Colon (tissue), 2 donors: Measurements from ENCODE around the gene EEF2K.
"Not testable (repeated sequence)": the region's sequence is repeated elsewhere in the genome, so short reads cannot be mapped to it uniquely, and the experiment has no call there.

ENCODE experiments used
- FAIRE-seq: peaks from 2 replicates; lab custom pipeline; 2012; peaks lifted over from hg19 to GRCh38; lab: Jason Lieb, UNC
- donor health status: control.
- donor health status: control.

The EEF2K gene

GRCh38 chr16:22213236-22213635 is 7.2 kb downstream of the EEF2K start:
- no peak for FAIRE-seq

DNA sequence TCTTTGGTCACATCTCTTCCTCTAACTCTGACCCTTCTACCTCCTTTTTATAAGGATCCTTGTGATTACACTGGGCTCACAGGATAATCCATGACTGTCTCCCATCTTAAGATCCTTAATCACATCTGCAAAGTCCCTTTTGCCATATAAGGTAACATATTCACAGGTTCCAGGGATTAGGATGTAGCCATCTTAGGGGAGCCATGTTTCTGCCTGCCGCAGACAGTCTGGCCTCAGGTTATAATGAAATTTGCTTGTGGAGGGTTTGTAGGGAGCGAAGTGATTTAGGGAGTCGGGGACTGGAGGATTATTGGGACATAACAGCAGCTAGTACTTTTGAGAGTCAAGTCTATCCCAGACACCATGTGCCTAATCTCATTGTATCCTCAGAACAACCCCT is 7.7 kb downstream of the EEF2K start:
- FAIRE-seq: no peak

DNA sequence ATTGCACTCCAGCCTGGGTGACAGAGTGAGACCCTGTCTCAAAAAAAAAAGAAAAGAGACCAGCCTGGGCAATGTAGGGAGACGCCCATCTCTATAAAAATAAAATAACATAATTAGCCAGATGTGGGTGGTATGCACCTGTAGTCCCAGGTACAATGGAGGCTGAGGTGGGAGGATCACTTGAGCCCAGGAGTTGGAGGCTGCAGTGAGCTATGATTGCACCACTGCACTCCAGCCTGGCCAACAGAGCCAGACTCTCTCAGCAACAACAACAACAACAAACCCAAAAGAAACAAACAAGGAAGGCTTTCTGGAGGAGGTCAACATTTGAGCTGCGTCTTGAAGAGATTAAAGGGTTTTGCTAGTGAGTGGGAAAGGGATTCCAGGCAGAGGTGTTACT is 8.3 kb downstream of the EEF2K start:
- FAIRE-seq: no peak

DNA sequence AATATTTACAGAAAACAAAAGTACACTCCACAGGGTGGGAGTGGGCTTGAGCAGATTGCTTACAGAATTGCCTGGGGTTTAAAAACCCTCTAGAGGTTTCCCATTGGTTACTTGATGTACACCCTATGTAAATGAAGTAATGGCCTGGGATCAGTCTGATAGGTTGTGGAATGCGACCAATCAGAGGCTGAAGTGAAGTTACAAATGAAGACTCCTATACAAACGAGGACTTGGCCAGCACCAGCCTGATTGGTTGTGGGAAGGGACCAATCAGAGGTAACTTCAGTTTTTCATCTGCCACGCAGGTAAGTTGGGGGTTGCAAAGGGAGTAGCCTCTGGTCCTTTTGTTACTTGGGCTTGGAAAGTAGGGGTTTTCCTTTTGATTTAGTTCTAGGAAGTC is 8.8 kb downstream of the EEF2K start:
- no peak for FAIRE-seq

DNA sequence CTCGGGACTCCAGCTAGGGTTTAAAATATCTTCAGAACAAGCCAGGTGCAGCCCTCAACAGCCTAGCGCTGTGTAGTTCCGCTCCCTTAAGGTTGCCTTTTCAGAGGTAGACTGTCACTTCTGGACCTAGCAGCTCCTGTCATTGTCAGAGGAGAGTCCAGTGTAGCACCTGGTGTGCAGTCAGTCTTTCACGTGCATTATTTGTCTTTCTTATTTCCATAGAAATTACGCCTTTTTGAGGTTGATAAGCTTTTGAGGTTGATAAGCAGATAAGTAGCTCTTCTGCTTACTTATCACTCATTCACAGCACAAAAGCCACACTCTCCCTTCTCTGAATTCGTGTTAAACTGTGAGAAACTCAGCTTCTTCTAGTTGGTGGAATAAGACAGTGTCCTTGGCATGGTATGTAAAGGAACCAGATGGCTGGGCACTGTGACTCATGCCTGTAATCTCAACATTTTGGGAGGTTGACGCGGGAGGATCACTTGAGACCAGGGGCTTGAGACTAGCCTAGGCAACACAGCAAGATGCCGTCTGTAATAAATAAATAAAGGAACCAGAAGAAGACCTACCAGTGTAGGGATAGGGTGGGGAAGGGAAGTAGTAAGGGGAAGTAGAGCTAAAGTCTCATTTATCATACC is 10.2 kb downstream of the EEF2K start:
- no peak for FAIRE-seq

- FAIRE-seq: not testable (repeated sequence)
These were observed 10.8 kb downstream of the EEF2K start for GRCh38 chr16:22216832-22217225.

DNA sequence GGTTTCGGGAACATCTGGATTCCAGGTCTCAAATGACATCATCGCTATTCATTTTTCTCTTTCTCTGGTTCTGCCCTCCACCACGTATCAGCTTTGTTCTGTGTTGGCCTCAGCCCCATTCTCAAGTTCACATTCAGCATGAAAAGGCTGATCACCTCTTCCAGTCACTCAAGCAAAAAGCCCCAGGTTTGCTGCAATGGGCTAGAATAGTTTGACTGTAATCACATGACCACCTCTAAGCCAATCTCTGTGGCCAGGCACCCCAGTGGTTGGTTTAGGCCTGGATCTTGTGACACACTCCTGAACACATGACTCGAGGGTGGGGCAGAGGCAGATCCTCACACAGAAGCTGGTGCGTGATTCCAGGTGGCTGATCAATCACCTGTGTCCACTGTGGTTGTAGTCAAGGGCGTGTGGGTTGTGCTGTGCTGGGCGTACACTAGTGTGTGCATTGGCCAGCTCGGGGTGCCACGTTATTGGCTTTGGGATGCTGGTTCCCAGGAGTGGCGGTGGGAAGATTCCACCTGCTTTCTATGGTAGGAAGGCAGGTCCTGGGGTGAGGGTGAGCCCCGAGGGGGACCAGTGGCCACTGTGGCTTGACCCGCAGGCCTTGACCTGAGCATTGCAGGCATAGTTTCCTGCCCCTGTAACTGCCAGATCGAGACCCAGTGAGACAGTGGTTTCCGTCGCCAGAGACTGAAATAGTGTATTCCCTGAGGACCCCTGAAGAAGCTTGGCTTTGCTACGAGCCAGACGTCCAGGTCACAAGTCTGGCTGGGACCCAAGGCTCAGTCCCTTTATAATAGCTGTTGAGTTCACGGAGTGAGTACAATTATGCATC is 12.0 kb downstream of the EEF2K start:
- no peak for FAIRE-seq

- no peak for FAIRE-seq
These were observed 13.5 kb downstream of the EEF2K start for GRCh38 chr16:22219389-22220068.

GRCh38 chr16:22220069-22220440 is 14.0 kb downstream of the EEF2K start:
- FAIRE-seq: no peak

- FAIRE-seq: no peak
These were observed 14.6 kb downstream of the EEF2K start for GRCh38 chr16:22220714-22221113.

DNA sequence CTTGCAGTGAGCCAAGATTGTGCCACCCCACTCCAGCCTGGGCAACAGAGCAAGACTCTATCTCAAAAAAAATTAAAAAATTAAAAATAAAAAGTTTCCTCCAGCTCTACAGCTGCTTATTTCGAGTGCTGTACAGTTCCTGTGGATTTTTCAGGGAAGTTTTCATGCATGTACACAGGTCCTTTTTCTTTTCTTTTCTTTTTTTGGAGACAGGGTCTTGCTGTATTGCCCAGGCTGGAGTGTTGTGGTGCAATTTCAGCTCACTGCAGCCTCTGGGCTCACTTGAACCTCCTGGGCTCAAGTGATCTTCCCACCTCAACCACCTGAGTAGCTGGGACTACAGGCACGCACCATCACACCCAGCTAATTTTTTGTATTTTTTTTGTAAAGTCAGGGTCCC is 15.9 kb downstream of the EEF2K start:
- FAIRE-seq: no peak

DNA sequence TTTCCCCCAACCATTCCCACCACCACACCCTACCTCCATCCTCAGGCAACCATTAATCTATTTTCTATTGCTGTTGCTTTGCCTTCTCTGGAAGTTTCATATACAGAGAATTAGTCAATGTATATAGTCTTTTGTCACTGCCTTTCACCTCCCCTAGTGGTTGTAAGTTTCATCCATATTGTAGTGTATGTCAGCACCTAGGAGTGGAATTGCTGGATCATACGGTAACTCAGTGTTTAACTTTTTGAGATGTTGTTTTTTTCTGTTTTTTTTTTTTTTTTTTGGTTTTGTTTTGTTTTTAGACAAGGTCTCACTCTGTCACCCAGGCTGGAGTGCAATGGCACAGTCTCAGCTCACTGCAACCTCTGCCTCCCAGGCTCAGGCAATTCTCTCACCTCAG is 16.9 kb downstream of the EEF2K start:
- FAIRE-seq: no peak

- no peak for FAIRE-seq
These were observed 19.0 kb downstream of the EEF2K start for GRCh38 chr16:22225060-22225459.

DNA sequence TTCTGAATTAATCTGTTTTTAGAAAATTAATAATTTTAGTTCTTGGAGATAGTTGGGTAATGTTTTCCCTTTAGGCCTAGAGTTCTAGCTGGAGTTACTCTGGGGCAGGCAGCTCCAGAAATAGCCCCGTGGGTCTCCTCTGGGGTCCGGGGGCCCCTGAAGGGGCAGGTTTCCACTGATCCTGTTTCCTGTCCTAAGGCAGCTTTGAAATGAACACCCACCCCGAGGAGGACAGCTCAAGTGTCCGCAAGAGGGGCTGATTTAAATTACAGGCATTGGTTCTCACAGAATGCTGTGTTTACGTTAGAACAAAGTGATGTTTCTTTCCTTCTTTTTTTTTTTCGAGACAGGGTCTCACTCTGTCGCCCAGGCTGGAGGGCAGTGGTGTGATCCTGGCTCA is 23.8 kb downstream of the EEF2K start:
- FAIRE-seq: no peak

GRCh38 chr16:22232277-22233036 is 26.4 kb downstream of the EEF2K start:
- FAIRE-seq: no peak

GRCh38 chr16:22233037-22233372 is 26.9 kb downstream of the EEF2K start:
- FAIRE-seq: no peak

- FAIRE-seq: no peak
These were observed 30.0 kb downstream of the EEF2K start for GRCh38 chr16:22235839-22236745.

- FAIRE-seq: no peak
These were observed 33.2 kb downstream of the EEF2K start for GRCh38 chr16:22239131-22239805.

GRCh38 chr16:22240023-22240710 is 34.1 kb downstream of the EEF2K start:
- no peak for FAIRE-seq

GRCh38 chr16:22250522-22250921 is 44.4 kb downstream of the EEF2K start:
- FAIRE-seq: no peak
